ENCODE results near the gene OSBPL8. TPM values are rescaled to one million over a fixed set of nuclear protein-coding genes. Genes with fewer than 3 reads are reported as not detected.

The OSBPL8 gene
- total and polyA plus RNA-seq, 2 of the 8 experiments (the other 6 are each of a cell fraction or from before 2014, with no cell fraction given), result 10.9 to 81.1 TPM

DNA sequence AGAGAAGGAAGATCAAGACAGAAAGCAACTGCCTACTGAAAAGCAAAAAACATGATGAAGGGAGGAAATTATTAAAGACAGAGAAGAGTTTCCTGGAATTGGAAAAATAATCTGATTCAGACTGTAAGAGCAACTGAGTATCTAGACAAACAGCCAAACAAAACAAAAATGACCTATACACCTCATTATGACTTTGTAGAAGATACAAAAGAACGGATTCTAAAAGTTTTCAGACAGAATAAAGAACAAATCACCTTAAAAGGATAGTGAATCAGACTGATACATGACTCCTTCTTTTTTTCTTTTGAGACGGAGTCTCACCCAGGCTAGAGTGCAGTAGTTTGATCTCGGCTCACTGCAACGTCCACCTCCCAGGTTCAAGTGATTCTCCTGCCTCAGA is 10.4 kb downstream of the OSBPL8 start:
- no peak overlapping the region for H3K23ac ChIP-seq (ENCODE audit: insufficient read length)
- H3K36me3 ChIP-seq (ENCODE audit: control insufficient read depth in 2 of 4, insufficient read depth in 4 of 4, low read length in 3 of 4), result no peaks in the 10 kb centered on the region
- CTCF ChIA-PET (ENCODE audit: partially characterized antibody), result no interaction called here
- H2BK12ac ChIP-seq (ENCODE audit: low read depth, low read length), result no peak overlapping the region
- no peaks in the 10 kb centered on the region for H3K23me2 ChIP-seq (ENCODE audit: low read depth, low read length)
- H3K9me3 ChIP-seq (ENCODE audit: insufficient read depth in 2 of 2, low read depth in 1 of 2, low read length in 1 of 2), result no peaks in the 10 kb centered on the region
- POLR2A ChIA-PET (ENCODE audit: partially characterized antibody), result interaction anchor here (3.0 kb wide), 1 partner anchor 10 kb away, joined by 15 read pairs; the partner anchor contains the start of gene OSBPL8
- peaks cover 2% of the 10 kb centered on the region; the same call in 1 of the 2 replicates for H3K79me1 ChIP-seq (ENCODE audit: low read depth, low read length)
- peaks cover 0 to 13% (median 6%) of the 10 kb centered on the region in 4 experiments; a peak in 5 of 7 replicates for H3K4me1 ChIP-seq (replicated peaks in 1 of 4; ENCODE audit: control insufficient read depth in 3 of 4, insufficient read depth in 4 of 4, low read length in 3 of 4)
- no peak overlapping the region for H2AK5ac ChIP-seq (ENCODE audit: low read depth, low read length)
- H2BK120ac ChIP-seq (replicated peaks; ENCODE audit: low read depth, low read length), result no peak overlapping the region
- H4K8ac ChIP-seq (ENCODE audit: extremely low read depth, insufficient read depth, low read length), result no peak overlapping the region
- DNase-seq (ENCODE audit: low read depth in 1 of 2, low spot score in 2 of 2), result no peak
- no peak overlapping the region; a peak in 1 of 4 replicates for H3K4me2 ChIP-seq (ENCODE audit: insufficient read depth in 1 of 2, low read depth in 2 of 2, low read length in 2 of 2)
- H3K56ac ChIP-seq (replicated peaks; ENCODE audit: insufficient read length, low read depth, low read length), result no peak overlapping the region
- no peak overlapping the region for H3K14ac ChIP-seq (ENCODE audit: insufficient read length)
- no peak overlapping the region for H4K5ac ChIP-seq (ENCODE audit: insufficient read length, low read depth, low read length)
- no peak overlapping the region for H3K4ac ChIP-seq (replicated peaks; ENCODE audit: insufficient read length, low read depth, low read length)
- H4K20me1 ChIP-seq (replicated peaks in 1 of 2; ENCODE audit: control insufficient read depth in 1 of 2, insufficient read depth in 2 of 2, low read length in 2 of 2), result peaks cover 3 to 6% of the 10 kb centered on the region in 2 experiments
- H3K79me2 ChIP-seq (ENCODE audit: control insufficient read depth in 1 of 2, insufficient read depth in 2 of 2, low read length in 2 of 2), result peaks cover 0 to 96% of the 10 kb centered on the region in 2 experiments; a peak in 3 of 4 replicates
- FAIRE-seq, result no peak
- no peak overlapping the region for H2BK20ac ChIP-seq (ENCODE audit: low read length)
- H3K27ac ChIP-seq (ENCODE audit: low read depth, low read length), result no peak overlapping the region
- H2BK5ac ChIP-seq (ENCODE audit: low read depth, low read length), result no peak overlapping the region
- H2BK15ac ChIP-seq (ENCODE audit: low read length), result no peak overlapping the region
- H3K27me3 ChIP-seq (replicated peaks in 1 of 4; ENCODE audit: control insufficient read depth in 3 of 4, extremely low read depth in 1 of 4, insufficient read depth in 3 of 4, low read length in 3 of 4), result no peaks in the 10 kb centered on the region
- 83% methylated on average over 4 of the region's 4 CpGs; no CpG with 5 or more reads in 1 of the 2 experiments for WGBS, 2 experiments (ENCODE audit: extremely low coverage in 1 of 2, insufficient coverage in 1 of 2, insufficient read length in 1 of 2, insufficient replicate concordance in 2 of 2, low coverage in 1 of 2, low lambda C conversion rate in 2 of 2, missing lambda C conversion rate in 1 of 2)
- no peak overlapping the region for H3K4me3 ChIP-seq (ENCODE audit: extremely low read depth in 1 of 4, insufficient read depth in 2 of 4, low read depth in 3 of 4, low read length in 4 of 4)
- no peak overlapping the region for H2AFZ ChIP-seq (ENCODE audit: low read length)
- no peak overlapping the region for H3K18ac ChIP-seq (ENCODE audit: extremely low read depth, low read length)
- H3K9ac ChIP-seq (replicated peaks in 1 of 4; ENCODE audit: extremely low read depth in 1 of 4, low read depth in 3 of 4, low read length in 3 of 4), result no peak overlapping the region
- H4K91ac ChIP-seq (replicated peaks; ENCODE audit: insufficient read length, low read length), result no peak overlapping the region
- TF ChIP-seq POU5F1 (IDR thresholded peaks at IDR 0.05; ENCODE audit: low read depth, low read length) (no peak), GABPA (IDR thresholded peaks at IDR 0.05; ENCODE audit: borderline replicate concordance, insufficient read depth, low read length) (no peak), BCL11A (IDR thresholded peaks at IDR 0.05; ENCODE audit: low read depth in 2 of 2, low read length in 2 of 2) (no peak), RAD21 (IDR thresholded peaks at IDR 0.05 in 1 of 2, conservative IDR thresholded peaks at IDR 0.05 in 1 of 2; ENCODE audit: low read depth in 2 of 2, low read length in 2 of 2) (no peak)

Data from H1 (cell line).